NB4 (cell line): ENCODE results near the gene RIMS1.

Experiments used
- DNase-seq: peaks from one replicate; pipeline ENCODE4 v3.0.0; 2010; ENCODE audit warnings: low read depth
- H3K4me3 ChIP-seq: one replicate; pipeline ENCODE4 v1.5.1; 2011; ENCODE audit warnings: mild to moderate bottlenecking, low read depth, low read length, moderate library complexity
- MYC ChIP-seq: IDR thresholded peaks from 2 replicates; pipeline ENCODE4 v1.6.1; 2011; ENCODE audit warnings: low read depth, low read length
- POLR2A ChIP-seq: IDR thresholded peaks from 2 replicates; pipeline ENCODE4 v1.6.1; 2011; ENCODE audit warnings: mild to moderate bottlenecking; ENCODE audit not compliant: insufficient read length; ENCODE audit errors: extremely low read depth
- TF ChIP-seq, protein P1 (sequence below): IDR thresholded peaks from one replicate; pipeline ENCODE4 v1.5.1; 2012; ENCODE audit warnings: low read depth, low read length
- TF ChIP-seq, protein P2 (sequence below): IDR thresholded peaks from 2 replicates; pipeline ENCODE4 v1.6.1; 2011; ENCODE audit warnings: low read depth, low read length

The RIMS1 gene

DNA sequence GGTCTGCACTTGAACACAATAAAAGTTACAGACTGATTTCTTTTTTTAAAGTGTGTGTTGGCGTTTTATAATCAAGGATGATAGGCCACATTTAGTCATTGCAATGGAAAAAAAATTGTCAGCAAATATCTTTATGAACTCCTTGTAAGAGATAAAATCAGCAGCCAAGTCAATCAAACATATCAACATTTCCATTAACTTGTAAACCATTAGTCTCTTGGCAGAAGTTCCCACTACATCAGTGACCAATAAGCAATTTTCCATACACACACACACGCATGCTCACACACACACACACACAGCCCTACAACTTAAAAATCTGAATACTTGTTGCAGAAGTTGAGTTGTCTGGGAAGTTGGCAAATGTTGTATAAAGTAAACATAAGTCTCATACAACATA lies 419.6 kb downstream of the RIMS1 start:
- H3K4me3 ChIP-seq: no peak overlapping the region
- TF ChIP-seq POLR2A: no peak
- TF ChIP-seq, protein P1, sequence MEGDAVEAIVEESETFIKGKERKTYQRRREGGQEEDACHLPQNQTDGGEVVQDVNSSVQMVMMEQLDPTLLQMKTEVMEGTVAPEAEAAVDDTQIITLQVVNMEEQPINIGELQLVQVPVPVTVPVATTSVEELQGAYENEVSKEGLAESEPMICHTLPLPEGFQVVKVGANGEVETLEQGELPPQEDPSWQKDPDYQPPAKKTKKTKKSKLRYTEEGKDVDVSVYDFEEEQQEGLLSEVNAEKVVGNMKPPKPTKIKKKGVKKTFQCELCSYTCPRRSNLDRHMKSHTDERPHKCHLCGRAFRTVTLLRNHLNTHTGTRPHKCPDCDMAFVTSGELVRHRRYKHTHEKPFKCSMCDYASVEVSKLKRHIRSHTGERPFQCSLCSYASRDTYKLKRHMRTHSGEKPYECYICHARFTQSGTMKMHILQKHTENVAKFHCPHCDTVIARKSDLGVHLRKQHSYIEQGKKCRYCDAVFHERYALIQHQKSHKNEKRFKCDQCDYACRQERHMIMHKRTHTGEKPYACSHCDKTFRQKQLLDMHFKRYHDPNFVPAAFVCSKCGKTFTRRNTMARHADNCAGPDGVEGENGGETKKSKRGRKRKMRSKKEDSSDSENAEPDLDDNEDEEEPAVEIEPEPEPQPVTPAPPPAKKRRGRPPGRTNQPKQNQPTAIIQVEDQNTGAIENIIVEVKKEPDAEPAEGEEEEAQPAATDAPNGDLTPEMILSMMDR: no peak
- TF ChIP-seq, protein P2, sequence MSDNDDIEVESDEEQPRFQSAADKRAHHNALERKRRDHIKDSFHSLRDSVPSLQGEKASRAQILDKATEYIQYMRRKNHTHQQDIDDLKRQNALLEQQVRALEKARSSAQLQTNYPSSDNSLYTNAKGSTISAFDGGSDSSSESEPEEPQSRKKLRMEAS: no peak
- TF ChIP-seq MYC: no peak

DNA sequence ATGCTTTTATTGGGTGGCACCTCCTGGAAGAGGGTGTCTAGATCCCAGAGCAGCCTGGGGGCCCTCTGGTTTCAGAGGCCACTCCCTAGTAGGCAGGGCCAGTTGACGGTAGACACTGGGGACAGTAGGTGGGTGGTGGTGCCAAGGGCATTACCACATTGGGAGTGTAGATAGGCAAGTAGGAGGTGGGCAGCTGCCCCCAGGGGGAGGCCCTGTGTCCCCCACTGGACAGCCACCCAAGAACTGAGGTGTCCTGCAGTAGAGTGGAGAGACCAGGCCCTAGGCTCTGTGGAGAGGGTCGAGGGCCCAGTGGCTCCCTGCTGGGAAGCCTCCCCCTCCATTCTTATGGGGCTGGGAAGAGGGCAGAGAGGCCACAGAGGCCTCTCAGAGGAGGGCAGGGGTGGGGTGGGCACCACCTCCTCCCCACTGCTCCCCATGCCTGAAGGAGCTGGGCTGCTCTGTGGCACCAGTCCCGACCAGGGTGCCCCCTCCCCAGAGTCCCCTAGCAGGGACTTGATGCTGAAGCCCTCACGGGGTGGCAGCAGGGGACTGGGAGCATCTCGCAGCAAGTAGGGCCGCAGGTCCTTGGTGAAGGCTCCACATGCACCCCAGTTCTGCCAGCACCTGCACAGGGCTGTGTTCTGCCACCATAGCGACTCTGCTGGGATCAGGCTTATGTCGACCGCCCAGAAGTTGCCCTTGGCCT lies 430.5 kb downstream of the RIMS1 start:
- H3K4me3 ChIP-seq: no peak overlapping the region
- TF ChIP-seq, protein P1: no peak
- TF ChIP-seq MYC: no peak
- TF ChIP-seq POLR2A: no peak
- TF ChIP-seq, protein P2: no peak
- no peak for DNase-seq

More for the DNA sequence above, 419.6 kb downstream of the RIMS1 start:
- no peak for DNase-seq

DNA sequence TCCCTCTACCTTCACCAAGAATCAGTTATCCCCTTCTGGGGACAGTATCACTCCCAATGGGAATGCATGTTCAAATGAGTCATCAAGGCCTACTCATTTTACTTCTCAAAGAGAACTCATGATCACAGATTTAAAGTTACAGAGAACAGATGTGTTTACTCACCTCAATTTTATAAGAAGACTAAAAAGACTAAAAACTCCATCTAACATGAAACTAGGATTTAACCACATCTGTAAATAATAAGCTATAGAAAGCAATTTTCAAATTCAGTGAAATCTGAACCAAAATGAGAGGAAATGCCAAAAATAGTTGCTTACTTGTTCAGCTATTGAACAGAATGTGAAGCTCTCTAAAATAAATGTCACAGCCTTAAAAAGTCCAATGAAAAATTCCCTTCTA lies 435.4 kb downstream of the RIMS1 start:
- no peak for TF ChIP-seq POLR2A
- TF ChIP-seq, protein P1: no peak
- TF ChIP-seq, protein P2: no peak
- no peak for TF ChIP-seq MYC
- no peak for DNase-seq

DNA sequence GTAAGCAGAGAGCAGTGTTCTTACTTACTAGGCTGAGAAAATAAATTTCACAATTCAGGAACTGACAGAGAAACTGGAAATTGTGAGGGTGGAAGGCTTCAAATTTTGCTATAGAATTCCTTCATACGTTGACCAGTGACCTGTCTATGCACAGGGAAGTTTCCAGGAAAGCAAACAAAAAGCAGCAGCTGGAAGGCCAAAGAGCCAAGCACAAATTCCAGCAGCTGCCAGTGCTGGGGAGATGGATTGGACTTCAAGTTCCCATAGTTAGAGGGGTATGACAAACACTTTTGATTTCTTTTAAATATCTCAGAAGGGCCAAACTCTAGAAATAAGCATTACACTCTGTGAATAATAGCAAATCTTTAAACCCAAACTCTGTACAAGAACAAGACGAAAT lies 436.4 kb downstream of the RIMS1 start:
- no peak for DNase-seq
- H3K4me3 ChIP-seq: no peak overlapping the region
- no peak for TF ChIP-seq POLR2A
- TF ChIP-seq, protein P2: no peak
- TF ChIP-seq MYC: no peak
- TF ChIP-seq, protein P1: no peak

More for the DNA sequence above, 435.4 kb downstream of the RIMS1 start:
- no peak overlapping the region for H3K4me3 ChIP-seq

DNA sequence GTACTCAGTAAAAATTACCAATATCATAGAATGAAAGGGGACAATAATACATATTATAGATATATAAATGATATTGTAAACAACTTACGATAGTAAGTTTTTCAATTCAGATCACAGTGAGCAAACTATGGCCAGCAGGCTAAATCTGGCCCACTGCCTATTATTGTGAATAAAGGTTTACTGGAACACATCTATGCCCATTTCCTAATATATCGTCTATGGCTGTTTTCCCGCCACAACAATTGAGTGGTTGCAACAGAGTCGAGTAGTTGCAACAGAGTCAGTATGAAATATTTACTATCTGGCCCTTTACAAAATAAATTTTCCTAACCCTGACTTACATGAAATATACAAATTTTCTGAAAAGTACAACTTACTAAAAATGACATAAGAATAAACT lies 438.2 kb downstream of the RIMS1 start:
- no peak overlapping the region for H3K4me3 ChIP-seq
- TF ChIP-seq, protein P1: no peak
- TF ChIP-seq MYC: no peak
- no peak for TF ChIP-seq POLR2A
- TF ChIP-seq, protein P2: no peak
- peak; percentile 7 for DNase-seq
